Measurements from ENCODE around the gene WDR70.

The WDR70 gene

DNA sequence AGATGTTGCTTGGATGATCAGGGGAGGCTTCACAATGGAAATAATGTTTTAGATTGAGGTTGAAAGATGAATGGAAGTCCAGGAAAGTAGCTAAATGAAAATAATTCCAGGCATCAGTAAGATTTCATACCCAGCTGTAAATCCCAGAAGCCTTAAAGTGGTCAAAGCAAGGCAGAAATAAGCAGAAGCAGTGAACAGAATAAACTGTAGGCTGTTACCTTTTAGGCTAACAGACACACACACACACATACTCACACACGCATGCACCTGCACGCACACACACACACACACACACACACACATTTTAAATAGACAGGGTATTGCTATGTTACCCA is 175.3 kb downstream of the WDR70 start:
- no peak for DNase-seq (ENCODE audit: low spot score)
- H3K4me3 Mint-ChIP-seq, result no peak overlapping the region
- H3K9me3 Mint-ChIP-seq, result no peaks in the 10 kb centered on the region
- no peaks in the 10 kb centered on the region for H3K36me3 Mint-ChIP-seq (ENCODE audit: low read depth)
- H3K27me3 Mint-ChIP-seq (ENCODE audit: low read depth), result no peaks in the 10 kb centered on the region
- no peak overlapping the region for H3K27ac Mint-ChIP-seq
- peaks cover 5% of the 10 kb centered on the region for H3K4me1 Mint-ChIP-seq (ENCODE audit: low read depth)

DNA sequence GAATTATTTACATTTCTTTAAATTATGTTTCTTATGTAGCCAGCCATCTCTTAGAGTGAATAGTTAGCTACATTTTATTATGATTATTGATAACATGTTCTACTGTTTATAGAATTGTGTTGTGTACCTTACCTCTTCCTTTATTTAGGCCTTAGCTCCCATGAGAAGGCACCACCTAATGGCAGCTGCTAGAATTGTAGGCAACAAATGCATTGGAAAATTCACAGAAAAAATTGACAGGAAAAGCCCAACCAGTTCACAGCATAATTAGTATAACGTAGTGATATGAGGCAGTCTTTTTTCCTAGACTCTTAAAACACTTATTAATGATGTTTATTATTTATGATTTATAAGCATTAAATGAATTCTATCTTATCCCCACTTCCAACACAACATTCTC is 175.8 kb downstream of the WDR70 start:
- Mint-ChIP-seq H3K9me3 (no peaks in the 10 kb centered on the region), H3K27me3 (ENCODE audit: low read depth) (no peaks in the 10 kb centered on the region), H3K4me3 (no peak overlapping the region), H3K27ac (no peak overlapping the region), H3K4me1 (ENCODE audit: low read depth) (peaks cover 5% of the 10 kb centered on the region), H3K36me3 (ENCODE audit: low read depth) (no peaks in the 10 kb centered on the region)
- DNase-seq (ENCODE audit: low spot score), result no peak

DNA sequence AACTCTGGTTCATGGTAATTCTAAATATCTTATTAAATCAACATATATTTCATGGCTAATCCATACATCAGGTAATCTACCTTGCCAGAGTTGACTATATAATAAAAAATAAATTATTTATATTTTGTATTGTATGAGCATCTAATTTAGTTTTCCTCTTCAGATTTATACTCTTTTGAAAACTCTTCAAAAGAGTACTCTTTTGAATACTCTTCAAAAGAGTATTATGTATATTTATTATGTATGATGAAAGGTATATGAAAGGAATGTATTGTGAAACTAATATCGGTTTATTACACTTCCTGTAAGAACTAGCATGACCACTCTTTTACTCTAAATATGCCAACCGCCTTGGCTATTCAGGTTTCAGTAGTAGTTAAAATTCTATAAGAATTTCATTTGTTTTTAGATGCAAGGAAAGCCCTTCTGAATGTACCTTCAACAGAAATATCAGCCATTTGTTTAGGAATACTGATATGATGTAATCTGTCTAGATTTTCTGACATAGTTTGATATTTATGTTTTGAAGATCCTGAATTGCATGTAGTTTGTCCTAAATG is 178.7 kb downstream of the WDR70 start:
- Mint-ChIP-seq H3K4me1 (ENCODE audit: low read depth) (peaks cover 2% of the 10 kb centered on the region), H3K27me3 (ENCODE audit: low read depth) (no peaks in the 10 kb centered on the region), H3K36me3 (ENCODE audit: low read depth) (no peaks in the 10 kb centered on the region), H3K4me3 (no peak overlapping the region), H3K27ac (no peak overlapping the region), H3K9me3 (no peaks in the 10 kb centered on the region)
- no peak for DNase-seq (ENCODE audit: low spot score)

DNA sequence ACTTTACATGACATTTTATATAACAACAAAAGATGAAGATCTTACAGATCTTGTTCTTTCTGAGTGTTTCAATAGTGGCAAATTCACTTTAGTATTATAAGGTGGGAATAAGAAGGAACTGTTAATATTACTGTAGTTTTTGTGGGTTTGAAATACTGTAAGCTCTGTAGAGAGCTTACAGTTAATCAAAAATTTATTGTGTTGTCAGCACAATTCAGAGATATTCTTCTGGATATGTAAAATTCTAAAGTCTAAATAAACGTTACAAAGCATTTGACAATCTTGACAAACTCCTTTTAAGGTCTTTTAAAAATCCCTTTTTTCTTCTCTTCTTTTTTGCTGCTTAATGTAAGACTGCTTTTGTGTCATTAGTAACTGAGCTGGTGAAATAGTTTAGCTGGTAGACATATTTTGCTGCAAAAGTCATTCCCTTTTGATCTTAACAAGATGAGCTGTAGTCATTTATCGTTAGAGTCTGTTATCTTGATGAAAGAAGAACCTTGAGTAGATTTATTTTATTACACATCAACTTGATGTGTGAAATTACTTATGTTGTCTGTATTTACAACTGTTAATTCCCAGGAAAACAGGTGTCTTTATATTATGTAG is 186.0 kb downstream of the WDR70 start:
- H3K27ac Mint-ChIP-seq, result no peak overlapping the region
- H3K9me3 Mint-ChIP-seq, result no peaks in the 10 kb centered on the region
- no peaks in the 10 kb centered on the region for H3K4me1 Mint-ChIP-seq (ENCODE audit: low read depth)
- no peak overlapping the region for H3K4me3 Mint-ChIP-seq
- no peaks in the 10 kb centered on the region for H3K36me3 Mint-ChIP-seq (ENCODE audit: low read depth)
- H3K27me3 Mint-ChIP-seq (ENCODE audit: low read depth), result no peaks in the 10 kb centered on the region
- no peak for DNase-seq (ENCODE audit: low spot score)

DNA sequence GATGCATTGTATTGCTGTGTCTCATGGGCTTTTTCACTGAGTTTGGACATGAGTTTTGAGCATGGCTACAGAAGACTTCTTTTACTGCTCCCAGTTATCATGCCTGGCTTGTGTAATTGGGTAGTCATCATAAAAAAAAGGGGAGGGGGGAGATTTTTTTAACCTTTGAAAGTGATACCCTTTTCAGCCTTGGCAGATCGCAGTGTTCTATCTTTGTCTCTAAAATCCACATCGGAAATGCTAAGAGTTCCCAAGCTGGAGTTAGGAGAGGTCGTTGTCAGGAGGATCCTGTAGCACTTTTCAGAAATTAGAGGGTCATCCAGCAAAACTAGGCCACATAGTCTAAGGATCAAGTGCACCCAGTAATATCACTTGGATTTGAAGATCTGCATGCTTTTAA is 188.4 kb downstream of the WDR70 start:
- Mint-ChIP-seq H3K4me1 (ENCODE audit: low read depth) (no peaks in the 10 kb centered on the region), H3K9me3 (no peaks in the 10 kb centered on the region), H3K27me3 (ENCODE audit: low read depth) (no peaks in the 10 kb centered on the region), H3K36me3 (ENCODE audit: low read depth) (no peaks in the 10 kb centered on the region), H3K27ac (no peak overlapping the region), H3K4me3 (no peak overlapping the region)
- DNase-seq (ENCODE audit: low spot score), result no peak

DNA sequence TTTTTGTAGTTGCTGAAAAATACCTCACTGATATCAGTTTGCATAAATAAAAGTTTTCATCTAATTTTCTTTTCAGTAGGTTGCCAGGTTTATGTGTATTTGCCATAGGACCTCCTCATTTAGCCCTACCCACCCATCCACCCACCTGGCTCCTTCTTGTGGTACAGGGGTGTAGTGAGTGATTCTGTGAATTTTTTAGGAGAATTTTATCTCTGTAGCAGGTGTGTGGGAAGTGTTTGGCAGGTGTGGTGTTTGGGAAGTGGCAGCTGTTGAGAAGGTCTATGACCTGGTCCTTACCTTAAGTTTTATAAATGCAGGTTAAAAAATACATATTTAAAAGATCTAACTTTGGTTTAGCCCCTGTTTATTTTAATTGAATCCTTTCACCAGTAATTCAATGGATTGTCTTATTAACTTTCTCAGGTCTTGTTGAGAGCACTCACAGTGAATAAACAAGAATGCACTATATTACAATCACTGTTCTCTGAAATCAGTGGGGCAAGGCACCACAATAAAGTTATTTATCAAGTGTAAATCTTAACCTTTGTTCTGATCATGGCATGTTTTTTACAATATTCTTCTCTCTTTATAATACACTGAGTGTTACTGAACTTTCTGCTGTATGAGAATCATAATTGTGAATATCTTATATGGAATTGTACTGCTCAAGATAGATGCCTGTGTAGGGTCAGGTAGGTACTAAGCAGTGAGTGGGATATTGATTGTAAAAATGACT is 189.1 kb downstream of the WDR70 start:
- Mint-ChIP-seq H3K4me3 (no peak overlapping the region), H3K27ac (no peak overlapping the region), H3K9me3 (no peaks in the 10 kb centered on the region), H3K36me3 (ENCODE audit: low read depth) (no peaks in the 10 kb centered on the region), H3K4me1 (ENCODE audit: low read depth) (no peaks in the 10 kb centered on the region), H3K27me3 (ENCODE audit: low read depth) (no peaks in the 10 kb centered on the region)
- no peak for DNase-seq (ENCODE audit: low spot score)

DNA sequence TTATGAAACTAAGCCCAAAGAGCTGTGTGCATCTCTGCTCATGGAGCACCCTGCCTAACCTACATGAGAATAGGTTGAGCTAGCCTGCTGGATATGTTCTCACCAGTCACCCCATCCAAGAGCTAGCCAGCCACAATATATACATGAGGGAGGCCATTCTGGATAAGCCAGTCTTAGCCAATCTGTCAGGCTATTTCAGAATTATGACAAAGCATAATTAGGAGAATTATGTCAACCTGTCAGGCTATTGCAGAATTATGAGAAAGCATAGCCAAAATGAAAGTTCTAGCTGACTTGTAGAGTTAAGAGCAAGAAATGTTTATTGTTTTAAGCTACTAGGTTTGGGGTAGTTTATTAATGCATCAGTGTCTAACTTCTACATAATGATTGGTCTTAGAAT is 189.8 kb downstream of the WDR70 start:
- no peaks in the 10 kb centered on the region for H3K27me3 Mint-ChIP-seq (ENCODE audit: low read depth)
- no peaks in the 10 kb centered on the region for H3K9me3 Mint-ChIP-seq
- H3K4me3 Mint-ChIP-seq, result no peak overlapping the region
- H3K27ac Mint-ChIP-seq, result no peak overlapping the region
- no peaks in the 10 kb centered on the region for H3K4me1 Mint-ChIP-seq (ENCODE audit: low read depth)
- no peak for DNase-seq (ENCODE audit: low spot score)
- H3K36me3 Mint-ChIP-seq (ENCODE audit: low read depth), result no peaks in the 10 kb centered on the region

DNA sequence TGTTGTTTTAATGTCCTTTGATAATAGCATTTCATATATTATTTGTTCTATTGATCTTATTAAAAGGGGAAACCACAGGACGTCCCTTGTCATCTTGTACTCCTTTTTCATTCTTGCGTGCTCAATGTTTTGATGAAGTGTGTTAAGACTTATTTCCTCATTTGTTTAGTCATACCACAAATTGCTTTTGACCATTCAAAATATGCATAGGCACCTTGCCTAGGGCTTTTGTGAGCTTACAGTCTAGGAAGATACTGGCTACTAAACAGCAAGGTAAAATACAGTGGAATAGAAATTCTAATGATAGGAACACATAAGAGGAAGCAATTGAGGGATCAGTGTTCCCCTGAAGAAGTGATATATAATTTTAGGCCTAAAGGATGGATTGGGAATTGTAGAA is 190.3 kb downstream of the WDR70 start:
- no peaks in the 10 kb centered on the region for H3K36me3 Mint-ChIP-seq (ENCODE audit: low read depth)
- no peak for DNase-seq (ENCODE audit: low spot score)
- no peaks in the 10 kb centered on the region for H3K4me1 Mint-ChIP-seq (ENCODE audit: low read depth)
- no peak overlapping the region for H3K4me3 Mint-ChIP-seq
- no peaks in the 10 kb centered on the region for H3K27me3 Mint-ChIP-seq (ENCODE audit: low read depth)
- H3K9me3 Mint-ChIP-seq, result no peaks in the 10 kb centered on the region
- H3K27ac Mint-ChIP-seq, result no peak overlapping the region

DNA sequence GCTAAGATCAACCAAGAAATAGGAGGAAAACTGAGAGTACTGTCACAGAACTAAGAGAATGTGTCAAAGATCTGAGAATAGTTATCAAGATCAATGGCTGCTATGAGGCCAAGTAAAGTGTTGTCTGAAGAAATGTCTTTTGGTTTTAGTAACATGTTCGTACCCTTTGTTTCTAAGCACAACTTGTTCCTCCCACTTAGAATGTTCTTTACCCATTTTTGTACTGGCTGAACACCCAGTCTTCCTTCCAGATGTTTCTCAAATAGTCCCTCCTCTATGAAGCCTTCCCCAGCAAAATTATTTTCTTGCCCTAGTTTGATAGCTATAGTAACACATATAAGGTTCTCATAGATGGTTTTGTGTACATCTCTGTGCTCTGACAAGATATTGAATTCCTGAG is 191.5 kb downstream of the WDR70 start:
- Mint-ChIP-seq H3K27ac (no peak overlapping the region), H3K36me3 (ENCODE audit: low read depth) (no peaks in the 10 kb centered on the region), H3K9me3 (no peaks in the 10 kb centered on the region), H3K4me1 (ENCODE audit: low read depth) (no peaks in the 10 kb centered on the region), H3K4me3 (no peak overlapping the region), H3K27me3 (ENCODE audit: low read depth) (no peaks in the 10 kb centered on the region)
- DNase-seq (ENCODE audit: low spot score), result no peak

DNA sequence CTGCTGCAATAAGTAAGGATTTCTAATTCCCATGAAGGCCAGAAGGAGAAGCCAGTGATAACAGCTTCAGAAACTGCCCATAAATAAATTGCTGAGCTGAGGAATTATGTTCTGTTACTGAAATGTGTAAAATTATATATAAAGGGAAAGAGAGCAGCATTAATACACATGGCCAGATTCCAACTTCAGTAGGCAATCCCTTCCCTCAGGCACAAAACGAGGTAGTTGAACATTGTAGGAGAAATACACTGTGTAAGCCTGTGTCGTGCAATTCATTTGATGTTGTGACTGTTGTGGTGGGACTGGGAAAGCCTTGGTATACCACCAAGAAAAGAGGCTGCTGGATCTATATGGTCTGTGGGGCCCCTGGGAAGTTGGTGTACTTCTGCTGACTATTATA is 192.9 kb downstream of the WDR70 start:
- H3K4me3 Mint-ChIP-seq, result no peak overlapping the region
- peaks cover 5% of the 10 kb centered on the region for H3K4me1 Mint-ChIP-seq (ENCODE audit: low read depth)
- no peak for DNase-seq (ENCODE audit: low spot score)
- no peak overlapping the region for H3K27ac Mint-ChIP-seq
- no peaks in the 10 kb centered on the region for H3K9me3 Mint-ChIP-seq
- no peaks in the 10 kb centered on the region for H3K36me3 Mint-ChIP-seq (ENCODE audit: low read depth)
- no peaks in the 10 kb centered on the region for H3K27me3 Mint-ChIP-seq (ENCODE audit: low read depth)

DNA sequence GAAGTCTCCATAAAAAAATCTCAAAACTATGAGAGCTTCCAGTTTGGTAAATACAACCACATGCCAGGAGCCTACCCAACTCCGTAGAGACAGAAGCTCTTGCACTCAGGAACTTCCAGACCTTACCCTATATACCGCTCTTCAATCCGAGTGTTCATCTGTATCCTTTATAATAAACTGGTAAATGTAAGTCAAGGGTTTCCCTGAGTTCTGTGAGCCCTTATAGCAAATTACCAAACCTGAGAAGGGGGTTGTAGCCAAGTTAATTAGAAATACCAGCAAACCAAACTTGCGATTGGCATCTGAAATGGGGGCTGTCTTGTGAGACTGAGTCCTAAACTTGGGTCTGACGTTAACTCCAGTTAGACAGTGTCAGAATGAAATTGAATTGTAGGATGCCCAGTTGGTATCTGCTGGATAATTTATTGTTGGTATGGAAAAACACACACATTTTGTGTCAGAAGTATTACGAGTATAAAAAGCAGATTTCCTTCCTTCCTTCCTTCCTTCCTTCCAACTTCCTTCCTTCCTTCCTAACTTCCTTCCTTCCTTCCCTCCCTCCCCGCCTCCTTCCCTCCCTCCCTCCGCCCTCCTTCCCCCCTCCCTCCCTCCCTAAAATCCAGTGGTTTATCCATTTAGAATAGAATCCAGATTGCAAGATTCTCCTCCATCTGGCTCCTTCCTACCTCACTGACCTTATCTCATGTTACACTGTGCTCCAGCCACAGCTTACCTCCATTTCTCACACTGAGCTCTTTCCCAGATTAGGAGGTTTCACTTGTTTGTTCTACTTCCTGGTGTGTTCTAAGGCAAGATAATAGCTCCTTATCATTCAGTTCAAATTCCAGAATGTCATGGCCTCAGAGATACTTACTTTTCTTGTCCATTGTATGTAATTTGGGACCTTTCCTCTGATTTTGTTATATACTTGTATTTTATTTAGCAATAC is 196.7 kb downstream of the WDR70 start:
- Mint-ChIP-seq H3K27ac (no peak overlapping the region), H3K36me3 (ENCODE audit: low read depth) (no peaks in the 10 kb centered on the region), H3K27me3 (ENCODE audit: low read depth) (no peaks in the 10 kb centered on the region), H3K4me3 (no peak overlapping the region), H3K4me1 (ENCODE audit: low read depth) (peaks cover 5% of the 10 kb centered on the region), H3K9me3 (no peaks in the 10 kb centered on the region)
- DNase-seq (ENCODE audit: low spot score), result no peak

DNA sequence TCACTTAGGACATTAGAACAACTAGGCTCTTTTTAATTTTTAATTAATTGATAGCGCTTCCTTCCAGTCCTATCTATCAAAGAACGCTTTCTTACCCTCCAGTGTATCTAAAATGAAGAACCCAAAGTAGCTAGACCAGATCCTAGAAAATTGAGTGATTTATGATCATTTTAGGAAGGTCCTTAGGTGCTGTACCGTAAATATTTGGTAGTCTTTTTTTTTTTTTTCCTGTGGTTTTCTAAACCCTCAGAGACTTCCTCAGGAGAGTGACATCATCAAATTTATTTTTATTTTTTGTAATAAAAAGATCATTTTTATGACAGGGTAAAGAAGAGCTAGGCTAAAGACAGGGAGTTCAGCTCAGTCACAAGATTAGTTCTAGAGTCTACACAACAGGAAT is 197.4 kb downstream of the WDR70 start:
- no peak for DNase-seq (ENCODE audit: low spot score)
- peaks cover 5% of the 10 kb centered on the region for H3K4me1 Mint-ChIP-seq (ENCODE audit: low read depth)
- H3K27ac Mint-ChIP-seq, result no peak overlapping the region
- H3K27me3 Mint-ChIP-seq (ENCODE audit: low read depth), result no peaks in the 10 kb centered on the region
- H3K4me3 Mint-ChIP-seq, result no peak overlapping the region
- H3K36me3 Mint-ChIP-seq (ENCODE audit: low read depth), result no peaks in the 10 kb centered on the region
- no peaks in the 10 kb centered on the region for H3K9me3 Mint-ChIP-seq

DNA sequence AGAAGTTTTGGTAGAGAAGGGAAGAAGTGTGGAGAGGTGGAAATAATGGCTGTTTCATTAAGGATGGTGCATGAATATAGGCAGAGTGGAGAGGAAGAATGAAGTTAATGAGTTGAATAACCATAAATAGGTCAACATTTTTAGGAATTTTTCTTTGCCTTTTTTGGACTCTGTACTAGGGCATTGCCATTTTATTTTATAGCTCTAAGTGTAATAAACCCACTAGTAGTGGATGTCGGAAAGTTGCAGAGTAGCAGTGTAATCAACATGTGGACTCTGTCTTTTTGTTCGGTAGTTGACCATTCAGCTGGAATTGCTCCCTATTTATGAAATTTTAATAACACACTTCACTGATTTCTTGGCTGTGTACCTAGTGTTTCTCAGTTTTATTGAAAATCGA is 199.1 kb downstream of the WDR70 start:
- Mint-ChIP-seq H3K27ac (no peak overlapping the region), H3K36me3 (ENCODE audit: low read depth) (no peaks in the 10 kb centered on the region), H3K9me3 (no peaks in the 10 kb centered on the region), H3K4me1 (ENCODE audit: low read depth) (peaks cover 5% of the 10 kb centered on the region), H3K27me3 (ENCODE audit: low read depth) (no peaks in the 10 kb centered on the region), H3K4me3 (no peak overlapping the region)
- DNase-seq (ENCODE audit: low spot score), result no peak

DNA sequence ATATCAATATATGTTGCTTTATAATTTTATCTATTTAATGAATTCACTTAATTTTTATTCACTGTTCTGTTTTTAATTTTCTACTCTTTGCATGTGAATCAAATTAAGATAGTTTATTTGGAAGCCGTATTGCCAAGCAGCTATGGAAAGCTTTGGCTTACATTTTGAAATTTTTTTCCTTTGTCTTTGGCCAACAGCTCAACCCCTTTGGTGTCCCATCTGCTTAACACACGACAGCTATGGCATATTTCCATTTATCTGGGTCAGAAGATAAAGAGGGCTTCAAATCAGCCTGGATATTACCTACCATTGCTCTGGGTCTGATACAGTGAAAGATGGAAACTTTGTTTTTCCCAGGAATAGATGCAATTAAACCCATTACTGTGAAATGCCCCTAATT is 201.0 kb downstream of the WDR70 start:
- Mint-ChIP-seq H3K27me3 (ENCODE audit: low read depth) (no peaks in the 10 kb centered on the region), H3K36me3 (ENCODE audit: low read depth) (no peaks in the 10 kb centered on the region)
- DNase-seq (ENCODE audit: low spot score), result no peak

More for the DNA sequence above, 201.0 kb downstream of the WDR70 start:
- Mint-ChIP-seq H3K9me3 (no peaks in the 10 kb centered on the region), H3K4me3 (no peak overlapping the region), H3K4me1 (ENCODE audit: low read depth) (peaks cover 5% of the 10 kb centered on the region), H3K27ac (no peak overlapping the region)
